HT1080 (cell line): Measurements from ENCODE around the gene PLEKHA1. TPM values are rescaled to one million over a fixed set of nuclear protein-coding genes. Genes with fewer than 3 reads are reported as not detected.

Experiments used
- DNase-seq: peaks from one replicate; pipeline ENCODE4 v3.0.0-alpha.2; 2015; ENCODE audit warnings: low read depth
- small RNA-seq: library from RNA; depleted of rRNA; stranded (forward); fragments of <200 nt; gene quantifications from one replicate; pipeline ENCODE3, GENCODE V24; 2014
- total RNA-seq: library from RNA; depleted of rRNA; stranded (reverse); fragments of >200 nt; shearing (Covaris generic); gene quantifications from 2 replicates; pipeline ENCODE4 v1.2.3, GENCODE V29; 2014; rRNA removed

The PLEKHA1 gene
- total RNA-seq, 1 experiment from 2014 or later, result 8.2 TPM

GRCh38 chr10:122475591-122476332 is 101.3 kb downstream of the PLEKHA1 start:
- DNase-seq, result no peak

DNA sequence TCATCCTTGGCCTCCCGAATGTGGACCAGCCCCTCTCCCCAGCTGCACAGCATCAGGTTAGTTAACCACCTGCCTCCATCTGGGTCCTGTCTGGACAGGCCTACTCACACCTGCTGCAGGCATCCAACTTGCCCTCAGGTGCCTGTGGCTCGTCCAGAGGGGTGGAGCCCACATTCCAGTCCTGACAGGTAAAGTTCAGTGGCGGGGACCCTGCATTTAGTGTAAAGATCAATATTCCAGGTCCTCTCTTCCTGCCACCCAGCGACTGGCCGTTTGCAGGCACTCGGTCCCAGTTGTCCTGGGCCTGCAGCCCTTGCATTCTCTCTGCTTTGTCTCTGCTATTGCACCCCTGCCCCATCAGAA is 101.8 kb downstream of the PLEKHA1 start:
- DNase-seq, result no peak

- DNase-seq, result no peak
Observed at GRCh38 chr10:122477436-122477835, 102.9 kb downstream of the PLEKHA1 start.

GRCh38 chr10:122478971-122479370 is 104.5 kb downstream of the PLEKHA1 start:
- no peak for DNase-seq

DNA sequence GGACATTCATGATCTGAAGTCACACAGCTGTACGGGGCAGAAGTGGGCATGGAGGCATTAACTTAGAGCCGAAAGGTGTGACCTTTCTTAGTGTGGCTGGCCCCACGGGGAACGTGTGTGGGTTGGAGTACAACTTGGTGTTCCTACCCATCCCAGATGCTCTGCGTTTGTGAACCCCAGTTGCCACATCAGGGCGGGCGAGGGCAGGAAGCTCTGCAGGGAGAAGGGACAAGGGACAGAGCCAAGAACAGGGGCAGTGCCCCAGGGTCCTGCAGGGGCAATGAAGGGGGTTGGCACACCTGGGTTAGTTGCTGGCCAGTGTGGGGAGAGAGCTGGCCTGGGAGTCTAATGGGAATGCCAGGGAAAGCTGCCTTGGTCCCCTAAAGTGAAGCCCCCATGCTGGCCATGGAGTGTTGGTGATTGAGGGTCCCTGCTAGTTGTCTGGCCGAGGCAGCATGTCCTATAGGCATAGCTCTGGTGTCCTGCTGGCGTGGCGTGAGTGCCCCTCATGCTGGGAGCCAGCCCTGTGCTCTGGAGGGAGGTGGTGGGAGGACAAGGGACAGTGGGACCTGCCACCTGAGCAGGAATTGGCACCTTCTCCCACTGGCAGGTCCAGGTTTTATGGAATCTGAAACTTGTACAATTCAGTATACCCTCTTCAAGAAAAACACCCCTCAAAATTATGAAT is 105.8 kb downstream of the PLEKHA1 start:
- DNase-seq, result no peak

DNA sequence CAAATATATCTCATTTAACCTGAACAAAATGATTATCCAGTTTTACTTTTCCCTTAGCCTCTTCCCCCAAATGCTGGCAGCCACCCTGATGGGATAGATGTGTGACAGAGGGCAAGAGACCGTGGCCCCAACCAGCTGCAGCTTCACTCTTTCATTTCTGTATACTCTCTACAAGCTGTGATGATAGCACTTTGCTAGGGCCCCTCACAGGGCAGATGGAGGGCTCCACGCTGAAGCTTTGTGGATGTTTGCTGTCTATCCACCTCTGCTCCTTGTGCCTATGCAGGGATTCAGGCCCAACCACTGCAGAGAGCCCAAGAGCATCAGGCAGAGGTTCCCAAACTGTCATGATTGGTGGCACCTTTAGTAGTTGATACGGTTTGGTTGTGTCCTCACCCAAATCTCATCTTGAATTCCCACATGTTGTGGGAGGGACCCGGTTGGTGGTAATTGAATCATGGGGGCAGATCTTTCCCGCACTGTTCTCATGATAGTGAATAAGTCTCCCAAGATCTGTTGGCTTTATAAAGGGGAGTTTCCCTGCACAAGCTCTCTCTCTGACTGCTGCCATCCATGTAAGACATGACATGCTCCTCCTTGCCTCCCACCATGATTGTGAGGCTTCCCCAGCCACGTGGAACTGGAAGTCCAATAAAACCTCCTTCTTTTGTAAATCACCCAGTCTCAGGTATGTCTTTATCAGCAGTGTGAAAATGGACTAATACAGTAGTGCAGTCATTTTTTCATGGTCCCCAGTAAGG is 107.0 kb downstream of the PLEKHA1 start:
- no peak for DNase-seq

Small RNAs within 50 kb of the gene (small RNA-seq; reads per million reads assigned to genes)
- gene MIR3941 (not detected), gene RNU6-728P (not detected)

Other genes starting within 250 kb of the PLEKHA1 start
- gene BTBD16, start 103.4 kb upstream of the PLEKHA1 start, total RNA-seq, result not detected in 2 replicates
- gene ARMS2, start 79.9 kb downstream of the PLEKHA1 start, total RNA-seq, result not detected in 2 replicates
- 39.4 and 41.7 TPM in 2 replicates for gene HTRA1, start 86.8 kb downstream of the PLEKHA1 start, total RNA-seq
- gene DMBT1, start 186.0 kb downstream of the PLEKHA1 start, total RNA-seq, result 1.1 and 2.2 TPM in 2 replicates